HG02610 (cell line): Measurements from ENCODE around the gene PTDSS2.
"Not testable (repeated sequence)": the region's sequence is repeated elsewhere in the genome, so short reads cannot be mapped to it uniquely, and the experiment has no call there.

Experiments used
- ATAC-seq: cut with Tn5 transposase; IDR thresholded peaks from one replicate; pipeline ENCODE4 v1.9.1; 2021; ENCODE audit warnings: mild to moderate bottlenecking, moderate library complexity; ENCODE audit not compliant: unreplicated experiment

PTDSS2 gene

GRCh38 chr11:464316-464715 is 14.2 kb downstream of the PTDSS2 start:
- no peak for ATAC-seq

- ATAC-seq, result no peak
Measured at GRCh38 chr11:465896-466530, 15.9 kb downstream of the PTDSS2 start.

- no peak for ATAC-seq
Measured at GRCh38 chr11:468036-468435, 18.0 kb downstream of the PTDSS2 start.

- no peak for ATAC-seq
Measured at GRCh38 chr11:468493-468892, 18.4 kb downstream of the PTDSS2 start.

- not testable (repeated sequence) for ATAC-seq
Measured at GRCh38 chr11:469026-469683, 19.1 kb downstream of the PTDSS2 start.

- ATAC-seq, result no peak
Measured at GRCh38 chr11:469684-470560, 19.8 kb downstream of the PTDSS2 start.

- ATAC-seq, result no peak
Measured at GRCh38 chr11:471468-472145, 21.5 kb downstream of the PTDSS2 start.

GRCh38 chr11:472272-472671 is 22.2 kb downstream of the PTDSS2 start:
- ATAC-seq, result no peak

GRCh38 chr11:472816-473215 is 22.7 kb downstream of the PTDSS2 start:
- no peak for ATAC-seq

GRCh38 chr11:473415-473814 is 23.3 kb downstream of the PTDSS2 start:
- no peak for ATAC-seq

GRCh38 chr11:473962-474785 is 24.1 kb downstream of the PTDSS2 start:
- ATAC-seq, result no peak

GRCh38 chr11:474914-475506 is 24.9 kb downstream of the PTDSS2 start:
- ATAC-seq, result no peak

- ATAC-seq, result no peak
Measured at GRCh38 chr11:475941-476340, 25.9 kb downstream of the PTDSS2 start.

GRCh38 chr11:476416-476815 is 26.3 kb downstream of the PTDSS2 start:
- ATAC-seq, result no peak

GRCh38 chr11:477052-477715 is 27.1 kb downstream of the PTDSS2 start:
- no peak for ATAC-seq

- no peak for ATAC-seq
Measured at GRCh38 chr11:479311-479710, 29.2 kb downstream of the PTDSS2 start.

- no peak for ATAC-seq
Measured at GRCh38 chr11:484616-485015, 34.5 kb downstream of the PTDSS2 start.

- ATAC-seq, result no peak
Measured at GRCh38 chr11:486189-486588, 36.1 kb downstream of the PTDSS2 start.

GRCh38 chr11:487571-488021 is 37.5 kb downstream of the PTDSS2 start:
- ATAC-seq, result no peak
